OCI-LY3 (cell line): ENCODE measurements around the gene CCDC117.

Experiments
- H2AFZ ChIP-seq: fragments of 200-600, 300-600 bp; shearing (Covaris generic); 2 replicates; pipeline ENCODE4 v1.6.0; 2014; ENCODE audit warnings: antibody characterized with exemption, low read depth, low read length
- H3K27ac ChIP-seq: fragments of 200-600, 300-600 bp; sonication (generic); 2 replicates; pipeline ENCODE4 v1.5.1; 2014; ENCODE audit warnings: mild to moderate bottlenecking, low read length, moderate library complexity, mixed read lengths
- H3K27me3 ChIP-seq: fragments of 200-600, 300-600 bp; sonication (generic); 2 replicates; pipeline ENCODE4 v1.6.1; 2014; ENCODE audit warnings: low read depth, low read length, mixed read lengths
- H3K36me3 ChIP-seq: fragments of 200-600, 300-600 bp; sonication (generic); replicated peaks from 2 replicates; pipeline ENCODE3; 2014; ENCODE audit warnings: low read depth, low read length, mixed read lengths
- H3K4me1 ChIP-seq: fragments of 300-600, 200-600 bp; sonication (generic); 2 replicates; pipeline ENCODE4 v1.6.1; 2014; ENCODE audit warnings: low read length, mixed read lengths
- H3K4me2 ChIP-seq: fragments of 200-600, 300-600 bp; sonication (generic); 2 replicates; pipeline ENCODE4 v1.6.1; 2014; ENCODE audit warnings: low read length, mixed read lengths
- H3K4me3 ChIP-seq: fragments of 300-600, 200-600 bp; sonication (generic); 2 replicates; pipeline ENCODE4 v1.5.1; 2014; ENCODE audit warnings: antibody characterized with exemption, mild to moderate bottlenecking, low read length, moderate library complexity
- H3K79me2 ChIP-seq: fragments of 300-600, 200-600 bp; shearing (Covaris generic); 2 replicates; pipeline ENCODE4 v1.6.1; 2014; ENCODE audit warnings: mild to moderate bottlenecking, low read length, mixed read lengths
- H3K9ac ChIP-seq: fragments of 300-600, 200-600 bp; shearing (Covaris generic); 2 replicates; pipeline ENCODE4 v1.6.0; 2014; ENCODE audit warnings: mild to moderate bottlenecking, low read length, moderate library complexity
- H3K9me3 ChIP-seq: fragments of 200-600, 300-600 bp; shearing (Covaris generic); 2 replicates; pipeline ENCODE4 v1.6.1; 2014; ENCODE audit warnings: low read length, mixed read lengths; ENCODE audit not compliant: insufficient read depth
- H4K20me1 ChIP-seq: fragments of 200-600, 300-600 bp; sonication (generic); 2 replicates; pipeline ENCODE4 v1.6.1; 2016; ENCODE audit warnings: low read length, mixed read lengths; ENCODE audit not compliant: insufficient read depth
- EZH2phosphoT487 ChIP-seq: fragments of 200-600 bp; shearing (Covaris generic); IDR thresholded peaks from 2 replicates; pipeline ENCODE4 v1.6.1; 2018; ENCODE audit warnings: antibody characterized with exemption, mixed run types, low read depth
- TF ChIP-seq, protein P1 (sequence below): fragments of 200-600, 300-600 bp; sonication (generic); IDR thresholded peaks from 2 replicates; pipeline ENCODE4 v1.5.1; 2014; ENCODE audit warnings: antibody characterized with exemption, low read length, low read depth

CCDC117 gene

DNA sequence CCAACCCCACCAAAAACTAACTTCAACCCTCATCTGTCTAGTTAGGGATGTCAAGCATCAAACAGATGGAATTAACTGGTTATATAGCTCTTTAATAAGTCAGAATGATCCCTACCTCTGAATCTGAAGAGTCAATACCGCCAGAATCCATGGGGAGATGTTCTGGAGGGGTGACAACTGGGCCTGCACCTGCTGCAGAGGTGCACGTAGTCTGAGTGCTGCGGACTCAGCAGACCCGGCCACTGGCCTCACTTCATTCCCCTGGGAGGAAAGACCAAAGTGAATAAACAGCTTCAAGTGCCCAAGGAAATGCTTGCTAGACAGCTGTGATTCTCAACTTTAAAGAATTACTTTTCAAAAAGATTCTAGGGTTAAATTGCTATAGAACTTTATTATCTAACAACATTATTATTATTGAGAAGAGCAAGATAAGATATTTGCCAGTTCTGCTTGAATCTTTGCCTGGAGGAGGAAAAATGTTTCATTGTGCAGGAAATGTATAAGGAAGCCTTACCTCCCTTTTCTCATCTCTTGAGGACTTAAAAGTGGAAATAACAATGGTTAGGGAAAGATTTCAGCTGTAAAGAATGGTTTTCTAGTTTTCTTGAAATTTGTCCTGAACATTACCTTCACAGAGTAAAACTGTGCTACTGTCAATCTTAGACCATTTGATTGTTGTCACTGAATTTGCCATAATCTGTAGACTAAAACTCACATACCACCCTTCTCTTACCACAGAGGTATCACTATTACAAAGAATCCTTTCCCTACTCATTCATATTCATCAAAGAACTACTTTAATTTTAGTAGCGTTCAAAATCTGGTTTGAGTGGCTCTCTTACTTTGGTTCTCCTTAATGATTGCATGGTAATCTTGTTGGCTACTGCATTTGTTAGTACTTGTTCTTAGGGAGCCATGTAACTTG, 23.7 kb downstream of the CCDC117 start:
- Histone ChIP-seq H3K4me1 (peaks cover 69% of the 10 kb centered on the region), H3K9me3 (no peaks in the 10 kb centered on the region), H3K9ac (0 out of 2 replicates have a peak overlapping the region, but pooled peaks have one; percentile 0), H3K27ac (peak overlapping the region; percentile 48), H3K4me2 (peak overlapping the region; percentile 55), H2AFZ (no peak overlapping the region), H3K4me3 (peak overlapping the region; percentile 10), H3K27me3 (no peaks in the 10 kb centered on the region), H3K36me3 (peaks cover 56% of the 10 kb centered on the region), H3K79me2 (peaks cover 72% of the 10 kb centered on the region), H4K20me1 (peaks cover 53% of the 10 kb centered on the region)
- TF ChIP-seq EZH2phosphoT487, result no peak
- TF ChIP-seq, protein P1, sequence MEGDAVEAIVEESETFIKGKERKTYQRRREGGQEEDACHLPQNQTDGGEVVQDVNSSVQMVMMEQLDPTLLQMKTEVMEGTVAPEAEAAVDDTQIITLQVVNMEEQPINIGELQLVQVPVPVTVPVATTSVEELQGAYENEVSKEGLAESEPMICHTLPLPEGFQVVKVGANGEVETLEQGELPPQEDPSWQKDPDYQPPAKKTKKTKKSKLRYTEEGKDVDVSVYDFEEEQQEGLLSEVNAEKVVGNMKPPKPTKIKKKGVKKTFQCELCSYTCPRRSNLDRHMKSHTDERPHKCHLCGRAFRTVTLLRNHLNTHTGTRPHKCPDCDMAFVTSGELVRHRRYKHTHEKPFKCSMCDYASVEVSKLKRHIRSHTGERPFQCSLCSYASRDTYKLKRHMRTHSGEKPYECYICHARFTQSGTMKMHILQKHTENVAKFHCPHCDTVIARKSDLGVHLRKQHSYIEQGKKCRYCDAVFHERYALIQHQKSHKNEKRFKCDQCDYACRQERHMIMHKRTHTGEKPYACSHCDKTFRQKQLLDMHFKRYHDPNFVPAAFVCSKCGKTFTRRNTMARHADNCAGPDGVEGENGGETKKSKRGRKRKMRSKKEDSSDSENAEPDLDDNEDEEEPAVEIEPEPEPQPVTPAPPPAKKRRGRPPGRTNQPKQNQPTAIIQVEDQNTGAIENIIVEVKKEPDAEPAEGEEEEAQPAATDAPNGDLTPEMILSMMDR, result no peak

DNA sequence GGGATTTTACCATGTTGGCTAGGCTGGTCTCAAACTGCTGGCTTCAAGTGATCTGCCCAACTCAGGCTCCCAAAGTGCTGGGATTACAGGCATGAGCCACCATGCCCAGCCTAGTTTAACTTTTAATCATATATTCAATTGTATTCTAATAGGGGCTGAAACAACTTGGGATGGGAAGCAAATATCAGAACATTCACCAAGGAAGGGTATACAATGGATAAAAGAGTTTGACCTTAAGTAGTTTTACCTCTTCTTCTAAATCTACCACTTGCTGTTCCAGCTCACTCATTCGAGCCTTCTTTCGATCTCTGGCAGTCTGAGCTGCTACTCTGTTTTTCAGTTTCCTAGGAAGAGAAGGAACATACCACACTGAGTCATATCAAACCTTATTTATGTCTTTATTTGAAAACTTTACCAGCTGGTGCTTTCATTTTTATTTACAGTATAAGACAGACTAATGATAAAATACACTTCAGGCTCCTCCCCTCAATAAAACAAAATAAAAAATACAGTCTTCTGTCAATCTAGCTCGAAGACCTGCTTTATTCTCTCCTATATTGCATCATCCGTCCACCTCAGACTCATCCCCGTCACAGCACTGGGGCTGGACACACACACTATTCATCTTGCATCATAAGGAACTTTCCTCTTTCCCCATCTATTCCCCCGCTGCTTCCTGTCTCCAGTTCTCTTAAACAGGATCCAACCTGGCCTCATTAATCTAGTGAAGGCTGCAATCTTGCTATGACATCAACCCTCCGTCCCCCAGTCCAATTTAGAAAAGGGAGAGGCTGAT, 26.5 kb downstream of the CCDC117 start:
- TF ChIP-seq, protein P1, result no peak
- TF ChIP-seq EZH2phosphoT487, result no peak
- Histone ChIP-seq H3K4me3 (peak overlapping the region; percentile 82), H3K9ac (peak overlapping the region; percentile 95), H3K4me2 (peak overlapping the region; percentile 91), H2AFZ (no peak overlapping the region), H3K36me3 (peaks cover 47% of the 10 kb centered on the region), H3K27me3 (no peaks in the 10 kb centered on the region), H4K20me1 (peaks cover 45% of the 10 kb centered on the region), H3K79me2 (peaks cover 87% of the 10 kb centered on the region), H3K27ac (peak overlapping the region; percentile 77), H3K4me1 (peaks cover 59% of the 10 kb centered on the region), H3K9me3 (no peaks in the 10 kb centered on the region)

GRCh38 chr22:28799606-28800307, 27.3 kb downstream of the CCDC117 start:
- Histone ChIP-seq H3K9me3 (no peaks in the 10 kb centered on the region), H4K20me1 (peaks cover 38% of the 10 kb centered on the region), H3K36me3 (peaks cover 39% of the 10 kb centered on the region), H3K4me2 (peak overlapping the region; percentile 91), H3K27ac (peak overlapping the region; percentile 77), H3K27me3 (no peaks in the 10 kb centered on the region), H3K79me2 (peaks cover 80% of the 10 kb centered on the region), H3K4me3 (peak overlapping the region; percentile 82), H3K4me1 (peaks cover 55% of the 10 kb centered on the region), H2AFZ (no peak overlapping the region), H3K9ac (peak overlapping the region; percentile 95)
- TF ChIP-seq EZH2phosphoT487, result no peak
- TF ChIP-seq, protein P1, result no peak
